ENCODE measurements around the gene DCD. TPM values are rescaled to one million over a fixed set of nuclear protein-coding genes. Genes with fewer than 3 reads are reported as not detected.

The DCD gene
- total RNA-seq, 2 donors from 2014 or later: not detected

DNA sequence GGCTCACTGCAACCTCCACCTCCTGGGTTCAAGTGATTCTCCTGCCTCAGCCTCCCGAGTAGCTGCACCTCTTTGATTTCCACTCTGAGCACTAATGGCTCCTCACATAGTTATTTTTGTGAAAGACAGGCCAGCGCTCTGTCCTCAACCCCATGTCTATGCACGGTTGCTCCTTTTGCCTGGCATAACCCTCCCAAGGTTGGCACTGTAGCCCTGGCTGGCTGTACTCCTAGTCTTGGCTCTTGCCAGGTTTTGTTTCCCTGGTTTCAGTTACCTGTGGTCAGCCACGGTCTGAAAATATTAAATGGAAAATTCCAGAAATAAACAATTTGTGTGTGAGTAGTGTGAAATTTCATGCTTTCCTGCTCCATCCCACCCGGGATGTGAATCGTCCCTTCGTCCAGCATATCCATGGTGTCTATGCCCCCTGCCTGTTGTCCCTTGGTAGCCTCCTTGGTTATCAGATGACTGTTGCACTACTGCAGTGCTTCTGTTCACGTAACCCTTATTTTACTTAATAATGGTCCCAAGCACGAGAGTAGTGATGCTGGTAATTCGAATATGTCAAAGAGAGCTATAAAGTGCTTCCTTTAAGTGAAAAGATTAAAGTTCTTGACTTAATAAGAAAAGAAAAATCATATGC lies 12.3 kb upstream of the DCD start:
- Histone ChIP-seq H3K9me3 (no peaks in the 10 kb centered on the region), H3K36me3 (no peaks in the 10 kb centered on the region), H3K27me3 (no peaks in the 10 kb centered on the region), H3K27ac (no peak overlapping the region), H3K4me1 (no peaks in the 10 kb centered on the region), H3K4me3 (no peak overlapping the region)
- no peak for TF ChIP-seq CTCF (IDR thresholded peaks at IDR 0.05)
- no peak for DNase-seq (ENCODE audit: low spot score)

DNA sequence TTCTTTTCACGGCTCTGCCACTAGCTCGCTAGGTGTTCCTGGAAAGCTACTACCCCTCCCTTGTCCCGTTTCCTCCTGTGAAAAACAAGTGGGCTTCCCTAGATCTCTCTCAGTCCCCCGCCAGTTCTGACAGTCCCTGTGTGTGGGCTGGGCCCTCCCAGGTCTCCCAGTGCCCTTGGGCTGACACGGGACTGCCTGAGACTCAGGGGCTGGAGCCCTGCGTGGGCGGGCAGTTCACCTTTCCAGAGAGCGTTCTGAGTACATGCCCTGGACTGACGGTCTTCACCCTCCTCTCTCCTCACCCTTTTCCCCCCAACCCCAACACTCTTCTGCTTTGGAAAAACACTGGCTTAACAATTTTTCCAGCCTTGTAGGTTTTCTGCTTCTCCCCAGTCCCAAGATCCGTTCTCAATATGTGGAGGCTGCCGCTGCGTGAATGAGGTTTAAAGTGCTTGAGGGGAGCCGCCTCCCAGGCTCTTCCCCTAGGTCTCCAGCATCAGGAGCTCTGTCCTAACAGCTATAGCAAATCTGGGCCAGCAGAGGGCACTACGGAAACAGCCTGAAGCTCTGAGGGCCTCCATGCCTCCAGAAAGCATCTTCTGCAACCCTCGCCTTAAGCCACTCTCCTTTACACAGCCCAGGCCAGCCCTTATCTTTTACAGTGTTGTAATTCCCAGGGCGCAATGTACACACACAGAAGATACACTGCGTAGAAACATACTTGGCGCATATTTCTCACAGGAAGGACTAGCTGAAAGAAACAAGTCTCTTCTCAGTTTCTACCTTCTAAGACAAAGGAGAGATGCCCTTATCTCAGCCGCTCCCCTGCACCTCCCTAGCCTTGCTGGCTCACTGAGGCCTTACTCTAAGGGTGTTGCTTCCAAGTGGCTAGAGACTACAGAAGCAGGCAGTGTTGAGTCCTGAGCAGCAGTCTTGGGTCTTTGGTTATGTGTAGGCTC lies 10.4 kb upstream of the DCD start:
- Histone ChIP-seq H3K36me3 (no peaks in the 10 kb centered on the region), H3K4me1 (no peaks in the 10 kb centered on the region), H3K4me3 (no peak overlapping the region), H3K9me3 (no peaks in the 10 kb centered on the region), H3K27ac (no peak overlapping the region), H3K27me3 (no peaks in the 10 kb centered on the region)
- TF ChIP-seq CTCF (IDR thresholded peaks at IDR 0.05): peak in 1 of 2 donors; percentile 33
- DNase-seq (ENCODE audit: low spot score): no peak

DNA sequence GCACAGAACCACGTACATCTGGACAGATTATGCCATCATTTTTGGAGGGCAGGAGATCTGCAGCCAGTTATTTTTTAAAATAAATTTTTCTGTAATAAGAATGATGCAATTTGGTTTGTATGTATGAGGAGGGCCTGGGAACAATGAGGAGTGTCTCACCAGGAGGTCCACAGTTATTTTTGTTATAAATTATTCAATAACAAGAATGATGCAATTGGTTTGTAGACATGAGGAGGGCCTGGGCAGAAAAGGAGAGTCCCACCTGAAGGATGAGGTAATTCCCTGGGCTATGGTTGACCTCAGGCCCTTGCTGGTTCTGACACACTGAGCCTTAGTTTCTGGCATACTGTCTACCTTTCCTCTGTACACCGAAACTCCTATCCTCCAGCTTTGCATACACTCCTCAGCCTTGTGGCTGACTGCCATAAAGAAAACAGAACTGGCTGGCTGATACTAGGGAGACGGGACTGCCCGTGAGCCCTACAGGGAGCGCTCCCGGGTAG lies 9.0 kb upstream of the DCD start:
- Histone ChIP-seq H3K4me3 (no peak overlapping the region), H3K9me3 (no peaks in the 10 kb centered on the region), H3K27ac (no peak overlapping the region), H3K4me1 (no peaks in the 10 kb centered on the region), H3K27me3 (no peaks in the 10 kb centered on the region), H3K36me3 (no peaks in the 10 kb centered on the region)
- no peak for TF ChIP-seq CTCF (IDR thresholded peaks at IDR 0.05)
- no peak for DNase-seq (ENCODE audit: low spot score)

DNA sequence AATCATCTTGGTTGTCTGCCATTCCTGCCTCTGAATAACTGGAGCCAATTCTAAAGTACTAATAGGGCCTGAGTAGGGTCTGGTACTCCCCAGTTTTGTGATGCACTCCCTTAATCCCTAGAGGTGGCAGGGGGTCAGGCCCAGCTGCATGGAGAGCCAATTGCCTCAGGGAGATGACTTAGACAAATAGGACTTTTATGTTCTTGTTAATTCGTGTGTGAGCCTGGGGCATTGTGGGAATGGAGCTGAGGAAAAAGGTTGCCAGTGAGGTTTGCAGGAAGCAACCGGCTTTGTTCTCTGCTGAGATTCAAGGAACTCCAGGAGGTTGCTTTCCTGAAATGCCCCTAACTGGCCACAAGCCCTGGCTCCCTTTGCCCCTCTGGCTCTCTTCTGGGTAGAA lies 6.8 kb upstream of the DCD start:
- Histone ChIP-seq H3K27me3 (no peaks in the 10 kb centered on the region), H3K27ac (no peak overlapping the region)
- DNase-seq (ENCODE audit: low spot score): no peak

GRCh38 chr12:54653025-54653424 lies 4.9 kb upstream of the DCD start:
- no peak for TF ChIP-seq CTCF (IDR thresholded peaks at IDR 0.05)
- H3K4me1 ChIP-seq: no peaks in the 10 kb centered on the region
- no peak for DNase-seq (ENCODE audit: low spot score)
- H3K27me3 ChIP-seq: no peaks in the 10 kb centered on the region
- H3K9me3 ChIP-seq: no peaks in the 10 kb centered on the region
- H3K27ac ChIP-seq: no peak overlapping the region
- no peak overlapping the region for H3K4me3 ChIP-seq
- no peaks in the 10 kb centered on the region for H3K36me3 ChIP-seq

More for the DNA sequence above, 6.8 kb upstream of the DCD start:
- Histone ChIP-seq H3K36me3 (no peaks in the 10 kb centered on the region), H3K4me1 (no peaks in the 10 kb centered on the region), H3K4me3 (no peak overlapping the region), H3K9me3 (no peaks in the 10 kb centered on the region)
- TF ChIP-seq CTCF (IDR thresholded peaks at IDR 0.05): no peak
